ENCODE results near the gene PIAS1.
"Not testable (repeated sequence)": the region's sequence is repeated elsewhere in the genome, so short reads cannot be mapped to it uniquely, and the experiment has no call there.

PIAS1 gene

DNA sequence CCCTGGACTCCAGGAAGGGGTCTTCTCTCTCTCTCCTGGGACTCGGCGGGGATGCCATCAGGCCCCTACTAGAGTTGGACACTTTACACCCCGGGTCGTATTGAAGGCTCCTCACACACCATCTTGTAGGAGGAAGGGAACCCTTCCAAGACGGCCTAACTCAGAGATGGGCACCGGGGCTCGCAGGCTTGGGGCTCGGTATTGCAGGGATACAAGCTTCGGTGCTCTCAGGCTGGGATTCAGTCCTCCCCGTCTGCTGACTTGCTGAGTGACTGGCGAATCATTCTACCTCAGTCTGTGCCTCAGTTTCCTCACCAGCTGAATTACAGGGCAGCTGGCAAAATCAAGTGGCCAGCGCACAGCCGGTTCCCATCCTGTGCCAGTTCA lies 151.4 kb downstream of the PIAS1 start:
- no peak for DNase-seq

DNA sequence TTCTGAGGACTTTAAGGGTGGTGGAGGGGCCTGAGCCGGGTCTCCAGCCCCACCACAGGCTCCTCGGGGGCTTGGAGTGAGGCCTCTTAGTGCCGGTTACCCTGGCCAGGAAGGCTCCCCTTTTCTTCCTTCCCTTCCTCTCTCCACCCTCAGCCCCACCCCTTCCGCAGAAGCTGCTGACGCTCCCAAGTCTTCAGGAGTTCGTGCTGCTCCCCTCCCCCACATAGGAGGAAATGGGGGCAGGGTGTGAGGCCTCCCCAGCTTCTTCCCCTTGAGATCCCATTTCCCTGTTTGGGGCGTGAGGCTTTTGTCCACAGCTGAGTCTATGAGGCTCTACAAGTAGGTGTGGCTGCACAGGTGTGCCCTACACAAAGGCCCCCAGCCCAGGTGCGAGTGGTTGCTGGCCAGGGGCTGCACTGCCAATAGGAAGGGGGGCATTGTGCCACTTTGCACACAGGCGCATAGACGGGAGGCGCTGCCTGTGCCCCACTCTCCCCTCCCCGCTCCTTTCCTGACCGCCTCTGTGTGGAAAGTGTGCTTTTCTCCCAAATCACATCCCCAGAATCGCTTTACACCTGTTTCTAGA lies 151.9 kb downstream of the PIAS1 start:
- no peak for DNase-seq

DNA sequence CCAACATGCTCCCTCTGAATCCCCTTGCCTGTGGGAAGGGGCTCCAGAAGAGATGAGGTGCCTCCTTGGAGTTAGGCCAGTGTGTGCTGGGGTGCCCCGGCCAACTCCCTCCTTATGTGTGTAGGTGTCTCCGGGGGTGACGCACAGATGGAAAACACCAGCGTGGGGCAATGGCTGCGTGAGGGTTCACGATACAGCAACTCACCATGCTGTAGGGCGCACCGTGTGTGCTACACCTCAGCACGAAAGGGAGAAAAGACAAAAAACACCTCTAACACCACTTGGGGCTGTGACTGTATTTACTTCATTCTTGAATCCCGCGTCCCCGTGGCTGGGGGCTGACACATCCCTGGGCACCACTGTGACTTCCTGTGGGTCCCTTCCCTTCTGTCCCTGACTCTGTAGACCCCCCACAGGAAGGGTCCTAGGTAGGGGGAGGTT lies 152.6 kb downstream of the PIAS1 start:
- no peak for DNase-seq

DNA sequence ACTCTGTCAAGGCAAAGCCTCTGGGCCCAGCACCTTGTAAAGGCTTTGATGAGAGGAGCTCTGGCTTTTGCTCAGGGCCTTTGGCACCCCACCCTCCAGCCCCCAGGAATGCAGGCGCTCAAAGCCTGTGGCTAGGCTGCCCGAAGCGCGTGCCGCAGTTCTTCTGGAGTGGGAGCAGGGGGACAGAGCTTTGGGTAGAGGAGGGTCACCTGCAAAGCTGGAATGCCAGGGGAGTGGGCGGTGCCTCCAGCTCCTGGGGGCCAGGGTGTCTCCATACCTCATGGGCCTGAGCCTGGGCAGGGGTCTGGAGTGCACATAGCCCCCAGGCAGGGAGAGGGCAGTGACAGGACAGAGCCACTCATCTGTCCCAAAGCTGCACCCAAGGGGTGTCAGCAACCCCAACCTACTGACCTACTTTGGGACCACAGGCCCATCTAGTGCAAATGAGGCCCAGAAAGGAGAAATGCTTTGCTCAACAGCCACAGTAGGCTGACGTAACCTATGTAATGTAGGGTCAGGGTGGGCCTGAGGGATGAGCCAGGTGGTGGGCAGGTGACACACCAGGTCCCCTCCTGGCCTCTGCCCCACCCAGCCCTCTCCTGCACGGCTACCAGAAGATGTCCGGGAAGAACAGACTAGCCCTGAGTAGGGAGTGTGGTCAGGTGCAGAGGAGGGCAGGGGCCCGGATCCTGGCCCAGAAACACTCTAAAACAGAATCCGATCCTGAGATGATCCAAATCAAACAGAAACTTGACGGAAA lies 153.2 kb downstream of the PIAS1 start:
- no peak for DNase-seq

DNA sequence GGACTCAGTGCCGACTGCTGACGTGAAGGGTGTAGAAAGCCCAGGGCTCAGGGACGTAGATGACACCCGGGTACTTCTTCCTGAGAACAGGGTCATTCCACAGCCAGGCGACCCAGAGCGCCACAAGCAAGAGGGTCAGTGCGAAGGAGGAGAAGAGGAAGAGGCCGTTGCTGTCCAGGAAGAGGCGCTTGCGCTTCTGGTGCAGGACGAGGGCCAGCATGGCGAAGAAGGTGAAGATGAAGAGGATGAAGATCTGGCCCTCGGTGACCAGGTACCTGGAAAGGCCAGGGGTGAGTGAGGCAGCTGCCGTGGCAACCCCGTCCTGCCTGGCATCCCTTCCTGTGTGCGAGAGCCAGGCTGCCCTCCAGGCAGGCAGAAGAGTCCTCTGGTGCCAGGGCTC lies 154.0 kb downstream of the PIAS1 start:
- no peak for DNase-seq

DNA sequence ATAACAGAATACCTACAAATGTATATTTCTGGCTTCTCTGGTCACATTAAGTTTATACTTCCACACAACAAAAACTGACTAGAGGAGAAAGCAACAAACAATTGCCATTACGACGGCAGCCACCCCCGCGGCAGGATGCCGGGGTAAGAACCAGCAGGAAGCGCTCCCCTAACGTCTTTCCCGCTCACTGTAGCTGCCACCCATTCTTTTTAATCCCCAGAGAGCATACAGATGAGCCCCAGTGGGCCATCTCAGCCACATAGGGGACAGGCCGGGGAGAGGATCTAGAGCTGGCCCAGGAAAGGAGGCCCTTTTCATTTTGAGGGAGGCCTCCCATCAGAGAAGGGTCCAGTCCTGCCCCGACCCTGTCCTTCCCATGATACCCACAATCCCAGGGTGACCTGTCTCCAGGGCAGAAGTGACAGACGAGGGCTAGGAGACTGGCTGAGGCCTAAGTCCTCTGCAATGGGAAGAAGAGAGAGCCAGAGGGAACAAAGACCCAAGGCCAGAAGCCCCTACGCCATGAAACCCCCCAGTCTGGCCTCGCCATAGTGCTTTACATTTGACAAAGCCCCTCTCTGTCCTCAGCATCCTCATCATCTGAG lies 154.6 kb downstream of the PIAS1 start:
- no peak for DNase-seq

DNA sequence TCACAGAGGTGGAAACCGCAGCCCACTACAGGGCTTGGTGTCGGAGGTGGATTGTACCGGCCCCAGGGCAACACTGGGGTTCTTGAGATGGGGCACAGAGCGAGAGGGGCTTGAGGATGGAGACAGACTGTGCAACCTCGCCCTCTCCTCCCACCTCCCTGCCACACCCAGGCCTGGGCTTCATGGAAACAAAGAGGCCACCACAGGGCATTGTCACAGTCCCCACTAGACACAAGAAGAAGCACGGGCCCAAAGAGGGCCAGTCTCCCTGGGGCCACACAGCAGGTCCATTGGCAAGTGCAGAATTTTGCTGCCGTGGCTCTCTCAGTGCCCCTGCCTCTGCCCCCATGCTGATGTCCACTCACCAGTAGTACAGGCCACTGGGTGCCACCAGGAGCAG lies 155.2 kb downstream of the PIAS1 start:
- no peak for DNase-seq

DNA sequence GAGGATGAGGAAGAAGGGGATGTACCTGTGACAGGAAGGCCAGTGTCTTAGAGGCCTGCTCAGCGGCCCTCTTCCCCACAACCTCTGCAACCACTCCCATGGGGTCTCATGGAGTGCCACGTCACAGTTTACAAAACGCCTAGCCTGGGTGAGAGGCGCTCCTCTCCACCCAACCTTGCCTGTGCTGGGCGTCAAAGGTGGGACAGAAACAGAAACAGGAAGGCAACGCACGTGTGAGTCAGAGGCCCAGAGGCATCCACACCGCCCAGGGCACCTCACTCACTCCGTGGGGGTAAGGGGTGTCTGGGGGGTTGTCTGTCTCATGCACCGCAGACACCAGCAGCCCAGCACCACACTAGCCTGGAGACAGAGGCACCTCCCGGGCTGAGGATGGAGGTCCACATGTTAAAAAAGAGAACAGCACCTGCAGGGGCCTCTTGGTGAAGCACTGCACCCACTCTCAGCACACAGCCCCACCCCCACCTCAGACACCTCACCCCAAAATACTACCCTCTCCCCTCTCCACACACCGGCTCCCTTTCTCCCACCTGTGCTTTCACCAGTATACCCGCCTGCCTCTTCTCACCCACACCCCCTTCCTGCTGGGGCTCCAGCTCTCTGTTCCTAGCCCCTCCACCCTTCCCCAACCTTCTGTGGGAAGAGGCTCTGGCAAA lies 155.8 kb downstream of the PIAS1 start:
- DNase-seq: no peak

DNA sequence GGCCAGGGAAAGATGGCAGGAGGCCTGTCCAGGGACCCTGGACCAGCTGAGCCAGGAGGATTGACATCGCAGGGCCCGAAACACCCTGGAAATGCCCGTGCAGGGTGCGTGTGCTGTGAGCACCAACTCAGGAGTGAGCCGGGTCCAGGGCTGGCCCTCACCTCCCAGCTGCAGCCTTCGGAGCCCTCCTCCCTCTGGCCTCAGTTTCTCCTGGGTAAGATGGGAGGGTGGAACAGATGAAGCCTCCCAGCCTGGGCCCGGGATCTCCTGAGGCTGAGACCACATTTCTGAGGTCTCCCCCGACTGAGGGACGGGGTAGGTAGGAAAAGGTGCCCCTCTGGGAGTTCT lies 156.3 kb downstream of the PIAS1 start:
- DNase-seq: no peak

DNA sequence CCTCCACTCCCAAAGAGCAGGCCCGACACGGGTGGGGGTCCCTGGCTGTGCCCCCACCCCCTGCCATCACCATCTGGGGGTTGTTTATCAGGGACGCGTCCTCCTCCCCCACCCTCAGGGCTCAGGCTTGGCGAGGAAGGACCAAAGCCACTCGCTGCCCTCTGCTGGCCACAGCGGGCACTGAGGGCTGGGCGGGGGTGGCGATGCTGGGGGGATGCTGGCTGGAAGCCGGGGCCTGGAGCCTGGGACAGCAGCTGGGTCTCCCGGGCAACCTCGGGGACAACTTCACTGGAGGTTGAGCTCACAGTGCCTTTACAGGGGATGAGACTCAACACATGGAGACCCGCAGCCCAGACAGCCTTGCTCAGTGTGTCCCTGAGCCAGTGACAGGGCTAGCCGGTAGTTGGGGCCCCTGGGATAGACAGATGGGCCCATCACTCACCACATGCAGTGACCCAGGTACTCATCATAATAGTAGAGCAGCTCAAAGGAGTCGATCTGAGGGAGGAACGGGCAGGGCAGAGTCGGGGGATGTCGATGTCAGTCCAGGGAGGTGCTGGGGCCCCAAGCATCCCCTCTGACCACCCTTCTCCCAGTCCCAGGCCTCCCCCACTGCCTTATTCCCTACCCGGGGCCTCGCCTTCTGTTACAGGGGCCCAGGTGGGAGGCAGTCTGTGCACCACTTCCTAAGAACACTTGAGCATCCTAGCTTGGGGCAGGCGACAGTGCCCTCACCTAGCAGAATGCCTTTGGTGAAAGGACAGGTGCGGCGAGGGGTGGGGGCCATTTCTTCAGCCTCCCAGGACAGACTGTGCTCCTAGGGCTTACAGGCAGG lies 156.9 kb downstream of the PIAS1 start:
- DNase-seq: no peak

DNA sequence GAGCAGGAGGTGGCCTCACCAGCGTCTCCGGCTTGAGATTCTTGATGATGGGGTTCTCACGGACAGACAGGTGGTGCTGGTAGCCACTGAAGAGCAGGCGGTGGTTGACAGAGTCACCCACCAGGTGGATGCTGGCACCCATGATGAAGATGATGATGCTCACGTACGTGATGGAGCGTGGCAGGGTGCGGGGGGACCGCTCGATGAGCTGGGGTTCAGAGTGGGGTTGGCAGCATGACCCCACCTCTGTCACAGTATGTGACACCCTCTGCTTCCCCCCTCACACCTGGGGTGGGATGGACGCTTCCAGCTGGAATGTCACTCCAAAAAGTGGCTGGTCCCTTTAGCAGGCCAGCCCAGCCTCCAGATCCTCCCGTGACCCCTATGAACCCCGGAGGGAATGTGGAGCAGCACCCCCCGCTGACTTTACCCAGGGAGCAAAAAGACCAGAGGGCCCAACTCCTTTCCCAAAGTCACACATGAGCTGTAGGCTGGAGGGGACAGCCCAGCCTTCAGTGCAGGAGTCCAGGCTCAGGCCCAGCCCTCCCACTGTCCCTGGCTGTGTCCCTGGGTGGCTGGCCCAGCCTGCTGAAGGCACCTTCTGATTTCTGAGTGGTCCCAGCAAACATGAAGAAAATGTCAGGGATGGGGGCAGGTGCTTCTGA lies 157.7 kb downstream of the PIAS1 start:
- DNase-seq: no peak

DNA sequence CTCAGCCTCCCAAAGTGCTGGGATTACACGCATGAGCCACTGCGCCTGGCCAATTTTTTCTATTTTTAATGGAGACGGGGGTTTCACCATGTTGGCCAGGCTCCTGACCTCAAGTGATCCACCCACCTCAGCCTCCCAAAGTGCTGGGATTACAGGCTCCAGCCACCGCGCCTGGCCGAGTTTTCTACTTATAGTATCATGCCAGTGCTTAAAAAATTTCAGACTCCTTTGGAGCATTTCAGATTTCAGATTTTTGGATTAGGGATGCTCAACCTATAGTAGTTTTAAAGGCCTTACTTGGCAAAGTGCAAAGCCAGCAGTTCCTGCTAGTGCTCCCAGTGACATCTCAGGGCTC lies 159.4 kb downstream of the PIAS1 start:
- DNase-seq: not testable (repeated sequence)

DNA sequence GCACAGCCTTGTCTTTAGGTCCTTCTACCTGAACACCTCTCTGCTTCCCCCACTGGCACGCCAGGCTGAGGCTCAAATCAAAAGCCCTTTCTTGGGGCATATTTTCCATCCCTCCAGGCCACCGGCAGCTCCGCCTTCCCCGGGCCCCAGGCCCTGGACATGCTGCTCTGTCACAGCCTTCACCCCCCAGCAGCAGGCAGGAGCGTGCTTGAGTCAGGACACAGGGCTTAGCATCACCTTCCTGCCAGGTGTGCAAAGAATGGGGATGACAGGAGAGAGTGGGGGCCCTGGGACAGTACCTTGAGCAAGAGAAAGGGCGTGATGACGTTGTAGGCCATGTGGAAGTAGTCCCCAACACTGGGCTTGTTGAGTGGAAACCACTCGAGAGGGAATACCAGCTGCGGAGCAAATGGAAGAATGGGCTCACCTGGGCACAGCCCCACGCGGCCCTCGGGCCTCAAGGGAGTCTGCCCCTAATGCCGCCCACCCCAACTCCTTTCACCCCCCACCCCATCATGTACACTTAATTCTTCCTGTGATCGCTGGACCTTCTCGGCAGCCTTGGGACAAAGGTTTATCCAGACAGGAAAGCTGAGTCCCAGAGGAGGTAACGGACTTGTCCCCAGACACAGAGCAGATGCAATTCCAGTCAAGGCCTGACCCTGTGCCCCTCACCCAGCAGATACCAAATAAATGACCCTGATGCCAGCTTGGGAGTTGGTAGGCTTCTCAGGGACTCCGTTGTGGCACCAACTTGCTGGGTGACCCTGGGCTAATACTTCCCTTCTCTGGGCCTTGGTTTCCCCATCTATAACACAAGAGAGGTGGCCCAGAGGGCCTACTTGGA lies 160.1 kb downstream of the PIAS1 start:
- no peak for DNase-seq

DNA sequence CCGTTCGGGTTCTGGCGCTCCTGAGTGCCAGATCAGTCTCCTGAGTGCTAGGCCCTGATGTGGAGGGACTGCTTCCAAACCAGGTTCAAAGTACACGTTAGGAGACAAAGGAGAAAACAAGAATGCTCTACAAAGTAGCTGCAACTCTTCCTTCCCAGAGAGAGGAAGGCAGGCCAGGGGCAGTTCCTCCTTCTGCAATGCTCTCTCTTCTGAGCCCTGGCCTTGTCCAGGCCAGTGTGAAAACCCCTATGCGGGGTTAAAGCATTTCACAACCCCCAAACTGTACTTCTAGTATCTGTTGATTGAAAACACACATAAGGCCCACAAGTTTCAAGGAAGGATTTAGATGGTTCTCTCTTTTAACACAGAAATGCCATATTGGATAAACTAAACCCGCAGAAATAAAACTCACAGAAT lies 160.7 kb downstream of the PIAS1 start:
- DNase-seq: no peak

DNA sequence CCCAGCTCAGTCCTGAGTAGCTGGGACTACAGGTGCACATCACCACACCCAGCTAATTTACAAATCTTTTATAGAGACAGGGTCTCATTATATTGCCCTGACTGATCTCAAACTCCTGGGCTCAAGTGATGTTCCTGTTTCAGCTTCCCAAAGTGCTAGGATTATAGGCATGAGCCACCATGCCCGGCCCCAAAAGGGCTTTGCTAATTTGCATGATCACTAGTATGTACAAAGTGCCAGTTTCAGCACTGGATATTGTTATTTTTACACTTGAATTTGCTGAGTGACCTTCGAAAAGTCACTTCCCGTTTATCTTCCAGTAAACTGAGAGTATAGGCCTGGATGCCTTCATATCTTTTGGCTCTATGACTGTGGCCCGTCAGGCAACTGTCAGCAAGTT lies 163.2 kb downstream of the PIAS1 start:
- no peak for DNase-seq

DNA sequence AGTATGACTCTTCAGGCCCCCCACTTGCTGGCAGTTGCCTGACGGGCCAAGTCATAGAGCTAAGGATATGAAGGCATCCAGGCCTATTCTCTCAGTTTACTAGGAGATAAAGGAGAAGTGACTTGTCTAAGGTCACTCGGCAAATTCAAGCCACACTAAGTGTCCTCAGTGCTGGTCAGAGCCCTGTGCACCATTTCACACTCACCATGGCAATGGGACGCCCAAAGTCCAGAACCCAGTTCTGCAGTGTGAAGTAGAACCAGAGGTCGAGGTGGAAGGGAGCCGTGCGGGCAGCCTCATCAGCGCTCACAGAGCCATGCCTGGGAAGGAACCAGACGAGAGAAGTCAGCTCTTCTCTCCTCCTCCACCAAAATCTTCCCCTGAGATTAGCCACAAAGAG lies 164.2 kb downstream of the PIAS1 start:
- DNase-seq: no peak

DNA sequence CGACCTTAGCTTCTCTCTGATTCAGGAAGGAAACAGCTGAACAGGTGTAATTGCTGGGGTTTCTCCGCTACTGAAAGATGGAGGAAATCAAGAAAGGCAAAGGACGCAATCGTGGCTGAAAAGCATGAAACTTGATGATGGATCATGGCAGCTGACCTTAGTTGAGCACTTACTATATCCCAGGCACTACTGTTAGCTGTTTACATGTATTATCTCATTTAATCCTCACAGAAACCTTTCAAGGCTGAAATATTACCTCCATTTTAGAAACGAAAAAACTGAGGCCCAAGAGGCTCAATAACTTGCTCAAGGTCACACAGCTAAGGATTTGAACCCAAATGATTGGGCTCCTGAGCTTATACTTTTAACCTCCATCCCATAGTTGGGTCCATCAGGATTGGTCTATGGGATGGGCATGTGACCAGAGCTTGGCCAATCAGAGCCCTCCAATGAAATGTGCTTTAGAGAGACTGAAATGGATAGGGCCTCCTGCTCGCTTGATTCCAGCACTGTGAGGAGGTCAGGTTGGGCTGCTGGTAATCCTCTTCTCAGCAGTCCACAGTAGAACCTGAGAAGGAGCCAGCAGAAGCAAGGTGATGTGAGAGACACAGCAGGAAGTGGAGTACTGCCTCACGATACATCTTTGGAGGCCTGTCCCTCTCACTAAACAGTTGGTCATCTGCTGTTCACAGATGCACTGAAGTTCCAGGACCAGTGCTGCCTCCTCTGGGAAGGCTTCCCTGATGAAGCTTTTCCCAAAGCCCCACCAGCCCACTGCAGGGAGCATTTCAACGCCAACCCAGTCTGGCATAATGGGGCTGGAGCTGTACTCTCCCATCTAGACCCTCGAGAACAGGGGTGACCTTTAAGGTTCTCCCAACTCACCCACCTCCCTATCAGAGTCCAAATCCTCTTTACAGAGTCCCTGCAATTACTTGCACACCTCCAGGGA lies 165.0 kb downstream of the PIAS1 start:
- DNase-seq: no peak

DNA sequence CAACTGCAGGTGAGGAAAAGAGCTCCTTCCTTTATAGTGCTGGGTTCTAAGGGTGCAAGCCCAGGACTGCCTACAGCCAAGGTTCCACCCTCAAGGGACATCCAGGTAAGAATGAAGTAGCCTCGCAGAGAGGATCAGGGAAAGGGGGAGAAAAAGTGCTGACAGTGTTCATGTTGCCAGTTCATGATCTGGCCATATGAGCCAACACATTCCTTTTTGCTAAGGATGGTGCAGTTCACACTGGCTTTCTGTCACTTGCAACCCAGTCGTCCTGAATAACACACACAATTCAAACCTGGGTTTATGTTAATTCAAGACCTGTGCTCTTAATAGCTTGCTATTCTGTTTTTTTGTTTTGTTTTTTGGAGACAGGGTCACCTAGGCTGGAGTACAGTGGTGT lies 166.4 kb downstream of the PIAS1 start:
- DNase-seq: no peak

DNA sequence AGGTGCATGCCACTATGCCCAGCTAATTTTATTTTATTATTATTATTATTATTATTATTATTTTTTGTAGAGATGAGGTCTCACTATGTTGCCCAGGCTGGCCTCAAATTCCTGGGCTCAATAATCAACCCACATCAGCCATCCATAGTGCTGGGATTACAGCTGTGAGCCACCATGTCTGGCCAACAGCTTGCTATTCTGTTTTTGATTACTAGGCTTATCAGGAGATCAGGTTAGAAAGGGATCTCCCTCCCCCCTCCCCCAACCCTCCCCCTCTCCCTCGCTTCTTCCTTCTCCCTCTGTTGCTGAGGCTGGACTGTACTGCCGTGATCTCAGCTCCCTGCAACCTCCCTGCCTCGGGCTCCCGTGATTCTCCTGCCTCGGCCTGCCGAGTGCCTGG lies 166.9 kb downstream of the PIAS1 start:
- DNase-seq: no peak

Measured in SHP77 treated with DMSO at 0.1 percent for 48 hours (cell line).